GM19455 (cell line): ENCODE measurements around the gene C1orf94.

Source experiments
- ATAC-seq: cut with Tn5 transposase; IDR thresholded peaks from one replicate; pipeline ENCODE4 v1.9.1; 2021; ENCODE audit not compliant: unreplicated experiment

The C1orf94 gene

DNA sequence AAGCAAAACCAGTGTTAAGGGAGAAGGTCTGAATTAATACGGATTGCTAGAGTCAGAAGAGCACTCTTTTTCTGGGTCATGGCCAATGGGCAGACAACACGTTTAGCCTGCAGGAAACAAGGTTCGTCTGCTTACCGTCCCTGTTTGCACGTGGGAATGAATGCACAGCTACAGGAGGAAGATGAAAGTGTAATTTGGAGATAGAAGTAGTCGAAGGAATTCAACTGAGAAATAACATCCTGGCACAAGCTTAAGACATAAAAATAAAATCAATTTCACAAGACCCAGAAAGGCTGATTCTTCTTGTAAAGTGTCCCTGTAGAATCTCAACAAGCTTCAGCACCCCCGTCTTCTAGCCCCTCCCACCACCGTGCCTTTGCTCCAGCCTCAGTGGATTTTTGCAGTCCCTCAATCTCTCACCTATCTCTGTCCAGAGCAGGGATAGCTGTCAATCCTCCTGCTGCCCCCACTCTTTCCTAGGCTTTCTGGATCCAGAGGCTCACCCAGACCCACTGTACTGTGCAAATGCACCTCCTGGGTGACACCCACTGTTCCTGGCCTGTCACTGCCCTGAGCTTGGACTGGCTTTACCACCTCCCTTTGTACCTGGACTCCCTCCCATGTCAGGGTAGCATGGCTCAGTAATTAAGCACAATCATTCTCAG, 60.6 kb downstream of the C1orf94 start:
- no peak for ATAC-seq

DNA sequence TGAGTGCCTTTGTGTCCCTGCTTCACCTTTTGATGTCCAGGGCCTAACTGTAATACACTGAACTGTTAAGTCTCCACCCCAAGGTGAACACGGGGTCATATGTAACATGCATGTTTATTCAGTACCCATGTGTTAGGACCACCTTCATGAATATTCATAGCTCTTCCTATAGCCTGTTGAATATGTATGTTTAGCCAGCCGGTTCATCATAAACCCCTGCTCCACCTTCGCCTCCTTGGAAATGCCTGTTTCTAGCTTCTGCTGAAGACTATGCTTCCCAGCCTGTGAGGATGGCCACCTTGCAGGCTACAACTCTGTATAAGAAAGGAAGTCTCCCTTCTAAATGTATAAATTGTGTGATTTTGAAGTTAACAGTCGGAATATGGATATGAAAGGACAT, 69.3 kb downstream of the C1orf94 start:
- ATAC-seq, result no peak

DNA sequence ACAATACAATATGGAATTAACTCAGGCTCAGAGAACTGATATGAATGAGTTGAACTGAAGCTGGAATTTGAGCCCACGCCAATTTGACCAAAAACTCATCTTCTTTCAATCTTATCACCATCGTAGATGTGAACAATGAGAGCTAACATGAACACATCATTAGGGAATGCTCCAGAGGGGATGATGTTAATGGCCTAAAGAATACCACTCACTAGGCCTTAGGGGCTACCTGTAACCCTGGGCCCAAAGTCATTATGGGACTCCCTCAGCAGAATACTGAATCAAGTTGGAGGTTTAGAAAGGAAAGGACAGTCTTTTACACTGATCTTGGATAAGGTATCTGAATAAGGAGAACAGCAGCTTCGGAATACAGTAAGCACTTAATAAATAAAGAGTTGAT, 73.6 kb downstream of the C1orf94 start:
- ATAC-seq, result no peak

DNA sequence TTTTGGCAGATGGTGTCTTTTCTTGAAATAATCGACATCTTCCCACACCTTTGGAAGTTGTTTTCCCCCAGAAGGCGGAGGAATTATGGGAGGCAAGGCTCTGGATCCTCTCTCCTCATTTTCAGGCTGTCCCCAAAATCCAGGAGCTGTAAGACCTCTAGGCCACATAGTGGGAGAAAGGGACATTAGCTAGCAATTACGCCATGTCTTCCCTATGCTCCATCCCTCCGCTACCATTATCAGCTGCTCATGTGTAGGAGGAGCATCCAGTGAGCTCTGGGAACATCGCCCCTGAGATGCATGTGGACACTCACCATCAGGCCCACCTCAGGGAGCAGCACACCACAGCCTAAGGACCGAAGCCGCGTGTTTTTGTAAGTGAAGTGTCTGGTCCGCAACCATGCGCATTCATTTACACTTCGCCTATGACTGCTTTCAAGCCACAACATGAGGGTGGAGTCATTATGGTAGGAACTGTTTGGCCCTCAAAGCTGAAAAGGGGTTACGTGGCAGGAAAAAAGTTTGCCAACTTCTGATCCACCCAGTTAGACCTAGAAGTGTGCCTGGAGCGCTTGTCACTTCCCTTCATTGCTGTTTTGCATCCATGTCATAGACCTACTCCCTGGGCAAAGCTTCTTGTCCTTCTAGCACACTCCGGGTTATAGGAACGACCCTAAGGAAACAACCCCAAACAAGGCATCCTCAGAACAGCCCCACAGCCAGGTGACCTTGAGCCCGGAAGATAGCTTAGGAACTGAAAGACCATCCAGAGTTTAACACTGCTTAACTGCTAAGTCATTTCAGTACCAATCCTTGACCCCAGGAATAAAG, 85.5 kb downstream of the C1orf94 start:
- no peak for ATAC-seq

DNA sequence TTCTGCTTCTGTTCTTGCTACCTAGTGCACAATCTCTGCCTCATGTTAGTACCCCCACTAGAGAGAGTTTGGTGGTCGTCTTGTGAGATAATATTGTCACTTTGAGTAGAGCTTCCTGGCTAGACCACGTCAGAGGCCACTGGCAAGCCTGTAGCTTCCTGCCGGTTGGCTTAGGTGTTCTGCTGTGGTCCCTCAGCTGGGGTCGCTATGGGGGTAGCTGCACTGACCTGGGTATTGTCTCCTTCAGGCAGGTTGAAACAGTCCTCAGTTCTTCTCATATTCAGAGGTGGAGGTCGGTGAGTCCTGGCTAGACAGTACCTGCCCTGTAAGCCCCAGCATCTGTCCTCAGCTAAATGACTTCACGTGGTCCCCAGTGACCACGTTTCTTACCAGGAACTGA, 86.2 kb downstream of the C1orf94 start:
- ATAC-seq, result no peak

DNA sequence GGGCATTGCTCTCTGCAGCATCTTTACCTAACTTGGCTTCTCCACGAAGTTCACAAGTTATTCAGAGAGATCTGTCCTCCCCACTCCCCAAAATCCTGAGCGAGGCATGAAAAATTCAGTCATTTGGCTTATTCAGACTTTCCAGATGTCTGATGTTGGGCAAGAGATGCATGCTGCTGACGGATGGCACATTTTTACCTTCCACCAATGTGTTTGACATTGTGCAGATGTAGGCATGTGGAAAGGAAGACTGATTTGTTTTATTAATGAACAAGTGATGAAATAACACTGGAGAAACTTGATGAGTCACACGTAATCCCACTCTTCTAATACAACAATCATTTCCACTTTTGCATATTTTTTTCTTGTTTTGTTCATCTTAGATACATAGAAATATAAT, 86.7 kb downstream of the C1orf94 start:
- no peak for ATAC-seq

DNA sequence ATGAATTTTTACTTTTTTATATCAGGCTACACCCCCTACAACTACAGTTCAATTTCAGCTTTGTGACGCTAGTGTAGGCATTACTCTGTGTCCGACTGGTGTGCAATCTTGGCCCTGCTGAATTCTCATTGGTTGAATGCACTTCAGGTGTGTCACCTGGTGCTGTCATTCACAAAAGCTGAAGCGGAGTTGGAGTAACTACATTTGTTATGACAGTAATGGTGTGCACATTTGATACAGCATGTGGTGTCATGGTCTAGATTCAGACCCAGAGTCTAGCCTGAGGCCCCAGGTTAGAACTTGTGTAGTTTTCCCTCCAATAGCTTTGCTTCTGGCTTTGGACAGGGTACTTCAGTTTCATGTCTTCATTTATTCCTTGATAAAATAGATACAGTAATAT, 88.7 kb downstream of the C1orf94 start:
- ATAC-seq, result no peak

DNA sequence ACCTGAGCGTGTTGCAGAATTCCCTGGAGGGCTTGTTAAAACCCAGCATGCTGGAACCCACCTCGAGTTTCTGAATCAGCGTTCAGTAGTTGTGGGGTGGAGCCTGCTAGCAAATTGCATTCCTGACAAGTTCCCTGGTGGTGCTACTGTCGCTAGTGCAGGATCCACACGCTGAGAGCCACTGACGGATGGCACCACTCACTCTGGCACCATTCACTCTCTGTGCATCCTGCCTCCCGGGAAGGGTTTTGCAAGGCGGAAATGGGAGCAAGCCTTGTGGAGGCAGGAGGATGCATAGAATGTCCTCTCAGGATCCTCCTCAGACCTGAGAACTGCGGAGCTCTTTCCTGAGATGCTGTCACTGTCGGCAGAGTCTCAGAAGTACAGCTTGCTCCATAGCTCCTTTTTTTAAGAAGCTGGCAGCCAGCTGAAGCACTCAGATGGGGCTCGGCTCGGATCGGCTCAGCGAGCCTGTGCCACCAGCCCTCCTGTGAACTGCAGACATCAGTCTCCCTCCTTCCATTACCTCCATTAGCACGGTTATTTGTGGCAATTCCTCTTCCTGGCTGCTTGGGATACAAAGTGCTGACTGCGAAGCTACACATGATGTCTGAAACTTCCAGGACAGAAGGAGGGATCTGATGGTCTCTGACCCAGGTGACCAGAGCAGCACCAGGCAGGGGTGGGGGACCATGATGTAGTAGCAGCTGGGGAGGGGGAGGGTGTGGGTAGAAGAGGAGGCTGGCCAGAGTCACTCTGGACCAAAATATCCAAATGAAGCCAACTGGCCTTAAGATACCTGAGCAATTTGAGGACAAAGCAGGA, 89.6 kb downstream of the C1orf94 start:
- no peak for ATAC-seq

DNA sequence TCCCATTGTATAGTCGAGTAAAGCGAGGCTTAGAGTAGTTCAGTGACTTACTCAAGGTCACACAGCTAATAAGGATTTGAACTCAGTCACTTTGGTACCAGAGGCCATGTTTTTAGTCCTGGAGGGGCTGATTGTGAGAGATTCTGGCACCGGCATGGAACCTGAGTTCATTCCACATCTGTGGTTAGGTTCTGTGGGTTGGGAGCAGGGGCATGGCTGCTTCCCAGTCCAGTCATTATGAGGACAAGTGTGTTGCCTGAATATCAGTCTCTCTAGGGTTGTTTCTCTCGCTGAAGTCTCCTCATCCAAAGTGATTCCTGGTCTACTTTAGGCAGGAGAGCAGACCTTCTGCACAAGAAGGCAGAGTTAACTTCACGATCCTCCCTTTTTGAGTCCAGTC, 90.6 kb downstream of the C1orf94 start:
- ATAC-seq, result no peak

DNA sequence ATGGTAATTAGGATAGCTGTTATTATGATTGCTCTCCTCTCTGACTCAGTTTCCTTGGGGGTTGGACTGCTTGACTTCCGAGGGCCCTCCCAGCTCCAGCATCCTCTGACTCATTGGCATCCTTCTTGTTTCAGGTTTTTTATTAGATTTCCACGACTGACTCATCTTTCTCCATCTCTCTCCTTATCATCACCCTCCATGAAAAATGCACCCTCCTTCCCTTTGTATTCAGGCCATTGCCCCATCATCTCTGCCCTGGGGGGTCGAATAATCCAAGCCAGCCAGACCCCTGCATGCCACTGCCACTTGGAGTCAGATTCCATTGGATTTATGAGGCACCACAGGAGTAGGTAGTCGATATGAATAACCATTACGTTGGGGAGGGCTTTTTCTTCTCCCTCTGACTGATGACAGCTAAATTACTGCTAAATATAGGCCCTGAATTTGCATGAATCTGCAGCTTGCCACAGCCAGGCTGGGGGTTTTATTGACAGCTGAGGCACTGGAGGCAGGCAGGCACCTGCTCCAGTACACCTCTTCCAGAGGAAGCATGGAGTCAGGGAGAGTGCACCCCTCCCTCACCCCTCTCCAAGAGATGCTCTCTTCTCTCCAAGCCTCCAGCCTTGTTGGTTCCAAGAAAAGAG, 91.7 kb downstream of the C1orf94 start:
- ATAC-seq, result no peak
